Keratinocyte (primary cell): Measurements from ENCODE around the gene DDAH1.

ENCODE experiments used
- EZH2 ChIP-seq: IDR thresholded peaks from one replicate; pipeline ENCODE4 v1.6.1; 2012; ENCODE audit warnings: inconsistent platforms, mild to moderate bottlenecking, low read length, moderate library complexity
- TF ChIP-seq, protein P1 (sequence below), 3 experiments: IDR thresholded peaks in 1 of 3; conservative IDR thresholded peaks in 1 of 3; optimal IDR thresholded peaks in 1 of 3; 2 replicates in 2 of 3; 3 replicates in 1 of 3; pipeline versions ENCODE3 to v1.5.1; 2011; ENCODE audit warnings: low read length in 3 of 3, mild to moderate bottlenecking in 3 of 3, moderate library complexity in 2 of 3, control low read depth in 1 of 3, inconsistent platforms in 1 of 3; ENCODE audit not compliant: insufficient read depth in 2 of 3; ENCODE audit errors: extremely low read depth in 1 of 3

DNA sequence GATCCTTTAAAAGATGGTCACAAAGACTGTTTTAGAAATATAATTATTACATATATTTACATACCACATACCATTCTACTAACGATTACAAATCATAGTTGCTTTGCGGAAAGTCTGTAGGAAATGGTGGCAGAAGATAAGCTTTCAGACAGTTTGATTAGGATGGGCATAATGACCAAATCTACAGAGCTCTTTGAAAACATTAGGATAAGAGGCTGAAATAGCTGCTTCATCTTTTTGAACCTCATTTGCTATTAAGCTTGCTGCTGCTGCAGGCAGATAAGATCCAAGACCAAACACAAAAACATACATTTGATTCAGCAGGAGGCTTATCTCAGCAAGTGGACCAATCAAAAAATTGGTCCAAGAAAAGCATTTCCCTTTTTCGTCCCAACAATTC is 47.1 kb downstream of the DDAH1 start:
- TF ChIP-seq, protein P1, sequence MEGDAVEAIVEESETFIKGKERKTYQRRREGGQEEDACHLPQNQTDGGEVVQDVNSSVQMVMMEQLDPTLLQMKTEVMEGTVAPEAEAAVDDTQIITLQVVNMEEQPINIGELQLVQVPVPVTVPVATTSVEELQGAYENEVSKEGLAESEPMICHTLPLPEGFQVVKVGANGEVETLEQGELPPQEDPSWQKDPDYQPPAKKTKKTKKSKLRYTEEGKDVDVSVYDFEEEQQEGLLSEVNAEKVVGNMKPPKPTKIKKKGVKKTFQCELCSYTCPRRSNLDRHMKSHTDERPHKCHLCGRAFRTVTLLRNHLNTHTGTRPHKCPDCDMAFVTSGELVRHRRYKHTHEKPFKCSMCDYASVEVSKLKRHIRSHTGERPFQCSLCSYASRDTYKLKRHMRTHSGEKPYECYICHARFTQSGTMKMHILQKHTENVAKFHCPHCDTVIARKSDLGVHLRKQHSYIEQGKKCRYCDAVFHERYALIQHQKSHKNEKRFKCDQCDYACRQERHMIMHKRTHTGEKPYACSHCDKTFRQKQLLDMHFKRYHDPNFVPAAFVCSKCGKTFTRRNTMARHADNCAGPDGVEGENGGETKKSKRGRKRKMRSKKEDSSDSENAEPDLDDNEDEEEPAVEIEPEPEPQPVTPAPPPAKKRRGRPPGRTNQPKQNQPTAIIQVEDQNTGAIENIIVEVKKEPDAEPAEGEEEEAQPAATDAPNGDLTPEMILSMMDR (optimal IDR thresholded peaks at IDR 0.05 in 1 of 3, IDR thresholded peaks at IDR 0.05 in 1 of 3, conservative IDR thresholded peaks at IDR 0.05 in 1 of 3; ENCODE audit: extremely low read depth in 1 of 3, insufficient read depth in 2 of 3, low read length in 3 of 3) = no peak
- TF ChIP-seq EZH2 = no peak
